C4-2B (cell line): Measurements from ENCODE around the gene ERC2.

Source experiments
- H3K27ac ChIP-seq: fragments of 450-650 bp; 2 replicates; pipeline ENCODE4 v1.5.1; 2017
- ZFX ChIP-seq: fragments of 450-650 bp; IDR thresholded peaks from 2 replicates; pipeline ENCODE4 v1.6.1; 2017
- TF ChIP-seq, protein P1 (sequence below): fragments of 450-650 bp; conservative IDR thresholded peaks from 2 replicates; pipeline ENCODE4 v1.5.1; 2017; ENCODE audit warnings: mild to moderate bottlenecking

ERC2 gene

DNA sequence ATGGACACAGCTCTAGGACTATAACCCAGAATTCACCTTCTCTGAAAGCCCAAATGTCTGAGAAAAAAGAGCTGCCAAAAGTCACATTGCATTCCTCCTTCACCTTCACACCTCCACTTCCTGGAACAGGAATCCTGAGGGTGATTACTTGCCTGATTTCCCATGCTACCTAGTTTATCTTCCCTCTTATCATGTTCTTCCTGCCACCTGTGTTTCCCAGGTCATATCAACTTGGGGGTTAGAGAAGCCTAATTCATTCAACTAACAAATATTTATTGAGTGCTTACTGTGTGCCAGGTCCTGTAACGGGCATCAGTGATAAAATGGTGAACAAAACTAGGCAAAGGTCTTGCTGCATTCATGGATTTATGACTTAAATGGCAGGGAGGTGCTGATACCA is 701.5 kb downstream of the ERC2 start:
- no peak overlapping the region for H3K27ac ChIP-seq
- TF ChIP-seq, protein P1, sequence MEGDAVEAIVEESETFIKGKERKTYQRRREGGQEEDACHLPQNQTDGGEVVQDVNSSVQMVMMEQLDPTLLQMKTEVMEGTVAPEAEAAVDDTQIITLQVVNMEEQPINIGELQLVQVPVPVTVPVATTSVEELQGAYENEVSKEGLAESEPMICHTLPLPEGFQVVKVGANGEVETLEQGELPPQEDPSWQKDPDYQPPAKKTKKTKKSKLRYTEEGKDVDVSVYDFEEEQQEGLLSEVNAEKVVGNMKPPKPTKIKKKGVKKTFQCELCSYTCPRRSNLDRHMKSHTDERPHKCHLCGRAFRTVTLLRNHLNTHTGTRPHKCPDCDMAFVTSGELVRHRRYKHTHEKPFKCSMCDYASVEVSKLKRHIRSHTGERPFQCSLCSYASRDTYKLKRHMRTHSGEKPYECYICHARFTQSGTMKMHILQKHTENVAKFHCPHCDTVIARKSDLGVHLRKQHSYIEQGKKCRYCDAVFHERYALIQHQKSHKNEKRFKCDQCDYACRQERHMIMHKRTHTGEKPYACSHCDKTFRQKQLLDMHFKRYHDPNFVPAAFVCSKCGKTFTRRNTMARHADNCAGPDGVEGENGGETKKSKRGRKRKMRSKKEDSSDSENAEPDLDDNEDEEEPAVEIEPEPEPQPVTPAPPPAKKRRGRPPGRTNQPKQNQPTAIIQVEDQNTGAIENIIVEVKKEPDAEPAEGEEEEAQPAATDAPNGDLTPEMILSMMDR = no peak
- no peak for TF ChIP-seq ZFX

DNA sequence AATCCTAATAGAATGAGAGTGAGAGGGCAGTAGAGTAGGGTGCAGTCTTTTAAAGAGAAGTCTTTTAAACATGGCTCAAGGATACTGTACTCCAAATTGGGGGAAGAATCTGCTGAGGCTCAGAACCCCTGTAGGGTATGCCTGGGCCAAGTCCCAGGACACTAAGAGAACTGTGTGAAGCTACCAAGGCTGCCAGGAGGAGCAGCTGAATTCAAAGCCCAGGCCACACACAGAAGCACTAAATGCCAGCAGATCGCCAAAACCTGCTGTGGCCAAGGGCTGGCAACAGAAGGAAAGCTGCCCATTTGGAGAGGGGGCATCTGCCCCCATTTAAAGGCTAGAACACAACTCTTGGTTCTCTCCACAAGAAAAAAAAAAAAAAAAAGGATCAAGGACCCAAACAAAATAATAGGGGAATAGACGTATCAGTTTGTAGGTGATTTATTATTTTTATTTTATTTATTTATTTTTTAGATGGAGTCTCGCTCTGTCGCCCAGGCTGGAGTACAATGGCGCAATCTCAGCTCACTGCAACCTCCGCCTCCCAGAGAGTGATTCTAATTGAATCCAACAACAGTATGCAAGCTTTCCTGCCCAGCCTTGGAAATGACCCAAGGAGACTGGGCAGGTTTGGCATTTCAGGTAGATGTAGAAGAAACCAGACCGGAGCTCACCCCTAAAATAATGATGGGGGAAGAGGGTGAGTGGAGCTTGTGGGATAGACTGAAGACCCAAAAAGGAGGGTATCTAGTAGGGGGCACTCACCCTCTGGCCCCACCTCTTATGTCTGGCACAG is 702.2 kb downstream of the ERC2 start:
- no peak for TF ChIP-seq ZFX
- TF ChIP-seq, protein P1 = no peak
- no peak overlapping the region for H3K27ac ChIP-seq

DNA sequence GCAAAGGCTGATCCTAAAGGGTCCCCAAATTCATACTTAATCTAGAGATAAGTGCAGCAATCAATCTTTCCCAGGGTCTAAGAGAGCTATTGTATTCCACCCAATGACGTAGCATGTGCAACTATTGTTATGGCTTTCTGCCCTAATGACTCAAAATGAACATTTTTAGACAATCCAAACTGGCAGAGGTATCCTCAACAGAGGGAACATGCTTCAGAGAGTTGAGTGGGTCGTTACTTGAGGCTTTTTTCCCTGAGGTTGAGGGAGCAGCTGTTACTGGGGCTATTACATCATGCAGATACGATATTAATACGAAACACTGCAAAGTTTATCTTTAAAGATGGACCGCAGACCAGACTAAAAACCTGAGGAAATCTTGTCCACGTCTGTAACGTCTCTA is 702.9 kb downstream of the ERC2 start:
- TF ChIP-seq, protein P1 = no peak
- TF ChIP-seq ZFX = no peak
- H3K27ac ChIP-seq = no peak overlapping the region

DNA sequence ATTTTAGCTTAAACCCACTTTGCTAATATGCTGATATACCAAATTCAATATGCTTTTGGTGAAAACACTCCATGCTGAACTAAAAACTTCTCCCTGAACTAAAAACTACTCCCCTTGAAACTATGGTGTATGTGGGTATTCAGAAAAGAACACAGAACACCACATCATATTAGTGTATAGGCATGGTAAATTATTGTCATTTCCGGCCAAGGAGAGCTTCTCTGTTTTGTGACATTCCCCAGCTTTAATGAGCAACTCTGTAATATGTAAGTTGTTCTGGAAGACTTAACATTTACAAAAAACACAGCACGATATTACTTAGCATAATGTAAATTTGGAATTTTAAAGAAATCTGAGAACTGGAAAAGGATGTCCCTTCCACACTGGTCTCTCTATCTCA is 711.3 kb downstream of the ERC2 start:
- TF ChIP-seq, protein P1 = no peak
- no peak for TF ChIP-seq ZFX
- H3K27ac ChIP-seq = no peak overlapping the region

DNA sequence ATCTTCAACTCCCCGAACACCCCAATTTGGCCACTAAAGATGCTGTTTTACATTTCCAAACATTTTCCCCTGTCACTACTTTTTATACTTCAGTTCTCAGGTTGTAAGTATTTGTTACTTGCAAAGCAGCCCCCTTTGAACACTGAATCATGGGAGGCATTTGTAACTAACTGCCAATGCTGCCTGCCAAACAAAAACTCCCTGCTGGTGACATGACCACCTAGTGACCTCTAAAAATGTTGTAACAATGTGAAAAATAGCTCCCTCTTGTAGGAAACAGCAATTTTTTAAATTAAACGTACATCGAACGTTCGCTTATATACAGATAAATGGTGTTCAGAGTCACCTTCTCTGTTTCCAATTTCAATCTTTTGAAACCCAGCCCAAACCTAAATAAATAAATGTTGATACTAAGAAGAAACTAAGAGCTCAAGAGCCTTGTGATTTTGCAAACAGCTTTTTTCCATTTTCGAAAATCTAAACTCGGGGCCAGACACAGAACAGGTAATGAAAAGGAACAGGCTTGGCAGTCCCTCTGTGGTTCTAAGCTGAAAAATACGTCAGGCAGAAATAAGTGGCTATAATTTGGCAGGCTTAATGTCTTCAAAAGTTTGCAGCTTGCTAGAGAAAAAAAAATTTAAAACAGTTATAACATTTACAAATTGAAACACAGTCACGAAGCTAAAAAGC is 712.6 kb downstream of the ERC2 start:
- TF ChIP-seq, protein P1 = no peak
- no peak for TF ChIP-seq ZFX
- H3K27ac ChIP-seq = no peak overlapping the region

DNA sequence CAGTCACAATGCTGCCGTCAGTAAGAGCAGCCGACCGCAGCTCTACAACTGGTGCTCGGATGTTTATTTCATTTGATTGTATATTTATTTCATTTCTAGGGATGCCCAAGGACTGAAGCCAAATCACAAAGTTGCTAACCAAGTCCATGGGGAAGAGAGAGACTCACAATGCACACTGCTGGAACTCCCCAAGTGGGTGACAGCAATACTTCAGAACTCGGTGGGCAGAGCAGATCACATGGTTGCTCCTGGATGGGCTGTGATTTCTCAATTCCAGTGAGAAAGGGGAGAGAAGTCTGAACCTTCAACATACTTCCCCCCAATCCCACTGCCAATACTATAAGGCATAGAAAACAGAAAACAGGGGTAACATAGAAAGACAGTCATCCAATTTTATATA is 715.4 kb downstream of the ERC2 start:
- no peak for TF ChIP-seq ZFX
- TF ChIP-seq, protein P1 = no peak
- no peak overlapping the region for H3K27ac ChIP-seq

DNA sequence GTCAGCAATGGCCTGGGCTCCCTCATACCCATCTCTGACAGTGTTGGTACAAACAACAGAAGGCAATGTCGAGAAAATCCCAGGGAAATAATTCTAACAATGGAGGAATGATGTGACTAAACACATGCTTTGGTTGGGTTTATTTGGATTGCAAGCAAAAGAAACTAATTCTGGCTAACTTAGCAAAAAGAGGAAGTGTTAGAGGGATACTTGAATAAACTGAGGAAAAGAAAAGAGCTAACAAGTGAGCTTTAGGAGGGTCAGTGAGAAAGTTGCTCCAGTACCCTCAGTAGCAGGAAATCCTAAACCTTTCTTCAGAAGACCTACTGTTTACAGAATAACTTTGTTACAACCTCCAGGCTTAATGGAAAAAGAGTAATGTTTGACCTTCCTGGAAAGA is 716.5 kb downstream of the ERC2 start:
- H3K27ac ChIP-seq = no peak overlapping the region
- TF ChIP-seq ZFX = no peak
- TF ChIP-seq, protein P1 = no peak
